PFSK-1 (cell line): ENCODE data around the gene MBD5.

Source experiments
- FOXP2 ChIP-seq: optimal IDR thresholded peaks from 2 replicates; pipeline ENCODE3; 2011; ENCODE audit warnings: borderline replicate concordance, control low read depth, inconsistent platforms; ENCODE audit not compliant: insufficient read depth; ENCODE audit errors: extremely low read length, extremely low read depth
- POLR2AphosphoS5 ChIP-seq: IDR thresholded peaks from 2 replicates; pipeline ENCODE4 v1.6.1; 2012; ENCODE audit warnings: low read depth, mild to moderate bottlenecking, control low read depth, low read length, moderate library complexity
- SIN3A ChIP-seq: IDR thresholded peaks from 2 replicates; pipeline ENCODE4 v1.6.1; 2012; ENCODE audit warnings: mild to moderate bottlenecking, low read length, moderate library complexity, borderline replicate concordance; ENCODE audit not compliant: insufficient read depth
- TAF1 ChIP-seq: IDR thresholded peaks from 2 replicates; pipeline ENCODE4 v1.6.1; 2012; ENCODE audit warnings: low read length, control low read depth, borderline replicate concordance; ENCODE audit not compliant: insufficient read depth
- TF ChIP-seq, protein P1 (sequence below), 2 experiments: IDR thresholded peaks; 2 replicates each; pipeline versions ENCODE4 v1.6.1 to v1.8.0; 2011 to 2012; ENCODE audit warnings: low read depth in 2 of 2, low read length in 2 of 2, control low read depth in 1 of 2, inconsistent platforms in 1 of 2, mild to moderate bottlenecking in 1 of 2, moderate library complexity in 1 of 2; ENCODE audit not compliant: insufficient read depth in 1 of 2

Gene MBD5

GRCh38 chr2:148014616-148015015, 6.3 kb upstream of the MBD5 start:
- TF ChIP-seq POLR2AphosphoS5: no peak
- TF ChIP-seq, protein P1, sequence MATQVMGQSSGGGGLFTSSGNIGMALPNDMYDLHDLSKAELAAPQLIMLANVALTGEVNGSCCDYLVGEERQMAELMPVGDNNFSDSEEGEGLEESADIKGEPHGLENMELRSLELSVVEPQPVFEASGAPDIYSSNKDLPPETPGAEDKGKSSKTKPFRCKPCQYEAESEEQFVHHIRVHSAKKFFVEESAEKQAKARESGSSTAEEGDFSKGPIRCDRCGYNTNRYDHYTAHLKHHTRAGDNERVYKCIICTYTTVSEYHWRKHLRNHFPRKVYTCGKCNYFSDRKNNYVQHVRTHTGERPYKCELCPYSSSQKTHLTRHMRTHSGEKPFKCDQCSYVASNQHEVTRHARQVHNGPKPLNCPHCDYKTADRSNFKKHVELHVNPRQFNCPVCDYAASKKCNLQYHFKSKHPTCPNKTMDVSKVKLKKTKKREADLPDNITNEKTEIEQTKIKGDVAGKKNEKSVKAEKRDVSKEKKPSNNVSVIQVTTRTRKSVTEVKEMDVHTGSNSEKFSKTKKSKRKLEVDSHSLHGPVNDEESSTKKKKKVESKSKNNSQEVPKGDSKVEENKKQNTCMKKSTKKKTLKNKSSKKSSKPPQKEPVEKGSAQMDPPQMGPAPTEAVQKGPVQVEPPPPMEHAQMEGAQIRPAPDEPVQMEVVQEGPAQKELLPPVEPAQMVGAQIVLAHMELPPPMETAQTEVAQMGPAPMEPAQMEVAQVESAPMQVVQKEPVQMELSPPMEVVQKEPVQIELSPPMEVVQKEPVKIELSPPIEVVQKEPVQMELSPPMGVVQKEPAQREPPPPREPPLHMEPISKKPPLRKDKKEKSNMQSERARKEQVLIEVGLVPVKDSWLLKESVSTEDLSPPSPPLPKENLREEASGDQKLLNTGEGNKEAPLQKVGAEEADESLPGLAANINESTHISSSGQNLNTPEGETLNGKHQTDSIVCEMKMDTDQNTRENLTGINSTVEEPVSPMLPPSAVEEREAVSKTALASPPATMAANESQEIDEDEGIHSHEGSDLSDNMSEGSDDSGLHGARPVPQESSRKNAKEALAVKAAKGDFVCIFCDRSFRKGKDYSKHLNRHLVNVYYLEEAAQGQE (IDR thresholded peaks at IDR 0.05; ENCODE audit: insufficient read depth in 1 of 2, low read depth in 2 of 2, low read length in 2 of 2): no peak
- TF ChIP-seq FOXP2: no peak
- TF ChIP-seq SIN3A: no peak
- no peak for TF ChIP-seq TAF1

DNA sequence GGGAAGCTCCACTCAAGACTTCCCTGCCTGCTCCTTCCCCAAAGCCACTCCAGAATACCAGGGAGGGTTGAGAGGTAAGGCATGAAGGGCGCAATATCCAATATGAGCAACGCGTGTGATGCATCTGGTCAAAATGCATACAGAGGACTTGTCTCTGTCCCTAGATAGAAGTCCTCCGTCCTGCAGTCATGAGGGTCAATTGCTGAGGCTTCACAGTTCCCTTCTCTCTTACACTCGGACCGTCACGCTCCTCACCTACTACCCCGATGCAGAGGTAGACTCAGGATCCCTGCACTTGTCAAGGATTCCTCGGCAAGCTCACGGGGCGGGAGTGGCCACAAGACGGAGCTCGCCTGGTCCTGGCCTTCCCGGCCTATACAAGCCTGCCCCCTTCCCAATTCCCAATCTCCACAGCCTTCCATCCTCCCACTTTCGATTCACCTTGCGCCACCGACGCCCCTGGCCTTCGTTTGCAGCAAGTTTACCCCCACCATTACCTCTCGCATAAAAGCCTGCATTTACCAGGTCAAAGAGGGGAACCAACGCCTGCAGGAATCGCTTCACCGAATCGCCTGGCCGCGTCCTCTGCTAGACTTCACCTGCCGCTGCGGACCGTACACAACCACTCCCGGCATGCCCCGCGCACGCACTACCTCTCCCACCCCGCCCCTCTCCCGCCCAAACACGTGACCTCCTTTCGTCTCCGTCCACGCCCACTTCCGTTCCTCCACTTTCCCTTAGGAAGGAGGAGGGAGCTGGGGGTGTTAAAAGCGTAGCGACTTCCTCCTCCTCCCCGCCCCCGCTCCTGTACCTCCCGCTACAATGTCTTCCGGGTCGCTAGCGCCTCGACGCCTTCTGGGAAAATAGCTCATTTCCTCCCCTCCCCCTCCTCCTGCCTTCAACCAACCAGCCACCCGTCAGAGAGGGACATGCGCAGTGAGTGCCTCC, 506 bp upstream of the MBD5 start, which contains the start of gene ORC4:
TSS of gene ORC4 (minus strand) at position 627 of the 948 bp plus-strand sequence. CDS start 44,779 bp downstream, outside the sequence.
- TF ChIP-seq POLR2AphosphoS5 (peak; percentile 71; the same call in 1 of the 2 replicates), FOXP2 (peak; percentile 83), TAF1 (peak; percentile 35; the same call in 1 of the 2 replicates), SIN3A (no peak)

- no peak for TF ChIP-seq SIN3A
- no peak for TF ChIP-seq POLR2AphosphoS5
- TF ChIP-seq, protein P1 (IDR thresholded peaks at IDR 0.05; ENCODE audit: insufficient read depth in 1 of 2, low read depth in 2 of 2, low read length in 2 of 2): no peak
- TF ChIP-seq FOXP2: no peak
- TF ChIP-seq TAF1: no peak
These were observed 995 bp downstream of the MBD5 start for GRCh38 chr2:148021886-148022285.

DNA sequence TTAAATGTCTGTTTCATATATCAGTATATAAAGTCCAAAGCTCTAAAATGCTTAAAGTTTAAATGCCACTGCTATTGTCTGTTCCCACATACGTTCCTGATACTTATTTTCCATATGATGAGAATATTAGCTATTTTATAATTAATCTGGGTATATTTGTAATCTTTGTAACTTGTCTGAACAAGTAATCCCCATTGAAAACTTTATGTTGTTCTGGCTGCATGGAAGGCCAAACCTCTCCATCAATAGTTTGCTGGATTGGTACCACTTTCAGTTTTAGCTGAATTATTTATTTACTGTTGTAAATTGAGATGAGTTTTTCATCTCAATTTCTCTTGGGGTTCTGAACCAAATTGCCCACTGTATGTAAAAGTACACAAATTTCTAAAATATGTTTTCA, 1.5 kb downstream of the MBD5 start:
- TF ChIP-seq TAF1 (no peak), SIN3A (no peak), POLR2AphosphoS5 (no peak), FOXP2 (no peak)
- TF ChIP-seq, protein P1 (IDR thresholded peaks at IDR 0.05; ENCODE audit: insufficient read depth in 1 of 2, low read depth in 2 of 2, low read length in 2 of 2): no peak

GRCh38 chr2:148022882-148023281, 2.0 kb downstream of the MBD5 start:
- TF ChIP-seq POLR2AphosphoS5: no peak
- TF ChIP-seq TAF1: no peak
- TF ChIP-seq, protein P1 (IDR thresholded peaks at IDR 0.05; ENCODE audit: insufficient read depth in 1 of 2, low read depth in 2 of 2, low read length in 2 of 2): no peak
